Measurements from ENCODE around the gene SAMD14. TPM values are rescaled to one million over a fixed set of nuclear protein-coding genes. Genes with fewer than 3 reads are reported as not detected.
"Not testable (repeated sequence)": the region's sequence is repeated elsewhere in the genome, so short reads cannot be mapped to it uniquely, and the experiment has no call there.

The SAMD14 gene
- total and polyA plus RNA-seq, 2 donors (not counting 1 experiment from before 2014, with no cell fraction given) = 0.13 to 0.89 TPM

GRCh38 chr17:50062293-50063243 is 67.4 kb downstream of the SAMD14 start:
- Histone ChIP-seq H3K9ac (ENCODE audit: low read length) (no peak overlapping the region), H3K4me3 (ENCODE audit: control extremely low read depth in 1 of 5, extremely low read depth in 1 of 5, insufficient read depth in 1 of 5, low read depth in 2 of 5, low read length in 4 of 5) (no peak overlapping the region)
- CTCF ChIA-PET = no interaction called here

DNA sequence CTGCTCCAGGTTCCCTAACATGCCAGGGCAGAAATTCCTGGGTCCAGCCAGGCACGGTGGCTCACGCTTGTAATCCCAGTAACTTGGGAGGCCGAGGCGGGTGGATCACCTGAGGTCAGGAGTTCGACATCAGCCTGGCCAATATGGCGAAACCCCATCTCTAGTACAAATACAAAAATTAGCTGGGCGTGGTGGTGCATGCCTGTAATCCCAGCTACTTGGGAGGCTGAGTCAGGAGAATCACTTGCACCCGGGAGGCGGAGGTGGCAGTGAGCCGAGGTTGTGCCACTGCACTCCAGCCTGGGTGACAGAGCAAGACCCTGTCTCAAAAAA is 68.3 kb downstream of the SAMD14 start:
- intact Hi-C loops (cut with micrococcal nuclease); H3K27ac Mint-ChIP-seq; H3K4me3 ChIP-seq (ENCODE audit: control extremely low read depth in 1 of 5, extremely low read depth in 1 of 5, insufficient read depth in 1 of 5, low read depth in 2 of 5, low read length in 4 of 5); H3K4me3 Mint-ChIP-seq; H3K9me3 ChIP-seq (ENCODE audit: control extremely low read depth in 1 of 3, control insufficient read depth in 2 of 3, insufficient read depth in 1 of 3, low read length in 2 of 3); H3K79me2 ChIP-seq (ENCODE audit: control insufficient read depth, insufficient read depth, low read length); POLR2A ChIA-PET; CTCF ChIA-PET; H3K9ac ChIP-seq (ENCODE audit: low read length); H3K36me3 ChIP-seq (replicated peaks in 1 of 2; ENCODE audit: control extremely low read depth in 1 of 2, control insufficient read depth in 1 of 2, extremely low read depth in 1 of 2, insufficient read depth in 2 of 2, low read length in 1 of 2); ATAC-seq (ENCODE audit: low read depth); H3K9me3 Mint-ChIP-seq (ENCODE audit: insufficient read depth); H4K20me1 ChIP-seq (ENCODE audit: control insufficient read depth, insufficient read depth, low read length, poor library complexity, severe bottlenecking); DNase-seq; H2AFZ ChIP-seq (ENCODE audit: insufficient read depth, low read depth, low read length, poor library complexity, severe bottlenecking); H3K4me2 ChIP-seq (replicated peaks; ENCODE audit: low read depth, low read length, poor library complexity, severe bottlenecking); H3K27ac ChIP-seq (ENCODE audit: low read length in 2 of 2): not testable (repeated sequence)
- Histone ChIP-seq H3K27me3 (replicated peaks in 1 of 4; ENCODE audit: control extremely low read depth in 1 of 4, control insufficient read depth in 3 of 4, insufficient read depth in 4 of 4, low read length in 3 of 4) (peaks cover 0 to 38% (median 3%) of the 10 kb centered on the region in 4 experiments), H3K4me1 (ENCODE audit: control insufficient read depth in 2 of 2, insufficient read depth in 2 of 2, low read length in 2 of 2) (peaks cover 8 to 13% of the 10 kb centered on the region in 2 donors)
- peaks cover 11% of the 10 kb centered on the region for H3K4me1 Mint-ChIP-seq
- peaks cover 20% of the 10 kb centered on the region for H3K27me3 Mint-ChIP-seq
- WGBS (ENCODE audit: insufficient coverage) = 94% methylated on average over 9 of the region's 10 CpGs

More at GRCh38 chr17:50062293-50063243, 67.4 kb downstream of the SAMD14 start:
- 91% methylated on average over 8 of the region's 10 CpGs for WGBS (ENCODE audit: insufficient coverage)
- POLR2A ChIA-PET = no interaction called here
- intact Hi-C loops (cut with micrococcal nuclease) = no loop called here
- TF ChIP-seq, protein P1, sequence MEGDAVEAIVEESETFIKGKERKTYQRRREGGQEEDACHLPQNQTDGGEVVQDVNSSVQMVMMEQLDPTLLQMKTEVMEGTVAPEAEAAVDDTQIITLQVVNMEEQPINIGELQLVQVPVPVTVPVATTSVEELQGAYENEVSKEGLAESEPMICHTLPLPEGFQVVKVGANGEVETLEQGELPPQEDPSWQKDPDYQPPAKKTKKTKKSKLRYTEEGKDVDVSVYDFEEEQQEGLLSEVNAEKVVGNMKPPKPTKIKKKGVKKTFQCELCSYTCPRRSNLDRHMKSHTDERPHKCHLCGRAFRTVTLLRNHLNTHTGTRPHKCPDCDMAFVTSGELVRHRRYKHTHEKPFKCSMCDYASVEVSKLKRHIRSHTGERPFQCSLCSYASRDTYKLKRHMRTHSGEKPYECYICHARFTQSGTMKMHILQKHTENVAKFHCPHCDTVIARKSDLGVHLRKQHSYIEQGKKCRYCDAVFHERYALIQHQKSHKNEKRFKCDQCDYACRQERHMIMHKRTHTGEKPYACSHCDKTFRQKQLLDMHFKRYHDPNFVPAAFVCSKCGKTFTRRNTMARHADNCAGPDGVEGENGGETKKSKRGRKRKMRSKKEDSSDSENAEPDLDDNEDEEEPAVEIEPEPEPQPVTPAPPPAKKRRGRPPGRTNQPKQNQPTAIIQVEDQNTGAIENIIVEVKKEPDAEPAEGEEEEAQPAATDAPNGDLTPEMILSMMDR (IDR thresholded peaks at IDR 0.05) = no peak
- TF ChIP-seq EZH2 (IDR thresholded peaks at IDR 0.05; ENCODE audit: borderline replicate concordance, insufficient read depth, low read depth, low read length, poor library complexity, severe bottlenecking) = no peak
- Mint-ChIP-seq H3K4me1 (peaks cover 4% of the 10 kb centered on the region), H3K9me3 (ENCODE audit: insufficient read depth) (no peaks in the 10 kb centered on the region), H3K27me3 (peaks cover 20% of the 10 kb centered on the region), H3K27ac (no peak overlapping the region), H3K4me3 (no peak overlapping the region)
- no peak overlapping the region for H3K27ac ChIP-seq (ENCODE audit: low read length in 2 of 2)
- ATAC-seq (ENCODE audit: low read depth) = no peak
- no peak for DNase-seq
- H3K79me2 ChIP-seq (ENCODE audit: control insufficient read depth, insufficient read depth, low read length) = no peaks in the 10 kb centered on the region
- H3K36me3 ChIP-seq (replicated peaks in 1 of 2; ENCODE audit: control extremely low read depth in 1 of 2, control insufficient read depth in 1 of 2, extremely low read depth in 1 of 2, insufficient read depth in 2 of 2, low read length in 1 of 2) = no peaks in the 10 kb centered on the region
- no peaks in the 10 kb centered on the region for H4K20me1 ChIP-seq (ENCODE audit: control insufficient read depth, insufficient read depth, low read length, poor library complexity, severe bottlenecking)
- H3K4me1 ChIP-seq (ENCODE audit: control insufficient read depth in 2 of 2, insufficient read depth in 2 of 2, low read length in 2 of 2) = peaks cover 0 to 6% of the 10 kb centered on the region in 2 donors
- no peak overlapping the region for H2AFZ ChIP-seq (ENCODE audit: insufficient read depth, low read depth, low read length, poor library complexity, severe bottlenecking)
- H3K27me3 ChIP-seq (replicated peaks in 1 of 4; ENCODE audit: control extremely low read depth in 1 of 4, control insufficient read depth in 3 of 4, insufficient read depth in 4 of 4, low read length in 3 of 4) = peaks cover 0 to 32% (median 2%) of the 10 kb centered on the region in 4 experiments
- no peaks in the 10 kb centered on the region for H3K9me3 ChIP-seq (ENCODE audit: control extremely low read depth in 1 of 3, control insufficient read depth in 2 of 3, insufficient read depth in 1 of 3, low read length in 2 of 3)
- H3K4me2 ChIP-seq (replicated peaks; ENCODE audit: low read depth, low read length, poor library complexity, severe bottlenecking) = no peak overlapping the region
